ENCODE data around the gene FERMT1. TPM values are rescaled to one million over a fixed set of nuclear protein-coding genes. Genes with fewer than 3 reads are reported as not detected.

The FERMT1 gene
- total and polyA plus RNA-seq, 2 of the 4 experiments (the other 2 are of a cell fraction): 1.8 to 2.3 TPM

DNA sequence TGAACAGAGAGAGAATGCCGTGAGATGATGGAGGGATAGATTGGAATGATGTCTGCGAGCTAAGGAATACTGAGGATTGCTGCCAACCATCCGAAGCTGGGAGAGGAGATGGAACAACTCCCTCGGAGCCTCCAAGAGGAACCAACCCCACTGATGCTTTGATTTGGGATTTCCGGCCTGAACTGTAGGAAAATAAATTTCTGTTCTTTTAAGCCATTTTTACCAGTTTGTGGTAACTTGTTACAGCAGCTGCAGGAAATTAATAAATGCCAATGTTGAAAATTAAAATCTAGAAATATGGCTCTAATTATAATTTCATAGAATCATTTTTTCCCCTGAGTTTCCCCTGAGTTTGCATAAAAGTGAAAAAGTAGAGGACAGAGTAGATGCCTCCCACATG is 83.1 kb downstream of the FERMT1 start:
- H3K23ac ChIP-seq (ENCODE audit: low read depth, low read length): no peak overlapping the region
- H3K4me2 ChIP-seq (ENCODE audit: low read depth, low read length): no peak overlapping the region
- in situ Hi-C loops (cut with MboI; ENCODE audit: low sequenced_read_pairs) (no loop called here), dilution Hi-C loops (cut with HindIII; ENCODE audit: low sequenced_read_pairs, unreplicated experiment) (no loop called here), intact Hi-C loops (cut with micrococcal nuclease) (no loop called here)
- no peak for ATAC-seq (ENCODE audit: low read depth)
- no peak overlapping the region for H2BK15ac ChIP-seq (ENCODE audit: low read depth, low read length)
- no peak overlapping the region for H3K18ac ChIP-seq (ENCODE audit: low read depth, low read length)
- H3K4me3 ChIP-seq (ENCODE audit: insufficient read depth, low read depth, low read length): no peak overlapping the region
- H2AK5ac ChIP-seq (ENCODE audit: low read depth, low read length): no peak overlapping the region
- peaks cover 39% of the 10 kb centered on the region for H3K36me3 ChIP-seq (ENCODE audit: control insufficient read depth, insufficient read depth, low read length)
- H3K9ac ChIP-seq (ENCODE audit: low read depth, low read length): no peak overlapping the region
- no peaks in the 10 kb centered on the region for H4K20me1 ChIP-seq (ENCODE audit: insufficient read depth, low read length)
- no peak overlapping the region for H4K91ac ChIP-seq (ENCODE audit: insufficient read depth, low read depth, low read length)
- H4K5ac ChIP-seq (ENCODE audit: low read depth, low read length): no peak overlapping the region
- H2BK5ac ChIP-seq (ENCODE audit: low read depth, low read length, poor library complexity, severe bottlenecking): no peak overlapping the region
- H2AFZ ChIP-seq (replicated peaks; ENCODE audit: low read length, poor library complexity): no peak overlapping the region
- H2BK120ac ChIP-seq (ENCODE audit: low read depth, low read length): no peak overlapping the region
- CTCF ChIA-PET: interaction anchor here (0.6 kb wide), 1 partner anchor 428 kb away, joined by 3 read pairs; no protein-coding TSS in a partner anchor
- H3K4ac ChIP-seq (ENCODE audit: low read depth, low read length): no peak overlapping the region
- peaks cover under 1% of the 10 kb centered on the region; the same call in 1 of the 2 replicates for H3K4me1 ChIP-seq (ENCODE audit: control insufficient read depth, insufficient read depth, low read length)
- POLR2A ChIA-PET (ENCODE audit: unreplicated experiment): no interaction called here
- H3K27ac ChIP-seq (ENCODE audit: insufficient read depth, low read length): no peak overlapping the region
- H3K9me1 ChIP-seq (ENCODE audit: insufficient read depth, low read length): peaks cover 3% of the 10 kb centered on the region; the same call in 1 of the 2 replicates
- H2BK20ac ChIP-seq (ENCODE audit: low read depth, low read length): no peak overlapping the region
- H3K56ac ChIP-seq (ENCODE audit: extremely low read depth, insufficient read depth, low read length): no peak overlapping the region
- H3K14ac ChIP-seq (replicated peaks; ENCODE audit: low read depth, low read length): no peak overlapping the region
- H3K27me3 ChIP-seq (ENCODE audit: control insufficient read depth, insufficient read depth, low read length): no peaks in the 10 kb centered on the region
- H2AK9ac ChIP-seq (replicated peaks; ENCODE audit: low read depth, low read length, poor library complexity): no peak overlapping the region
- H3K79me1 ChIP-seq (ENCODE audit: low read depth in 1 of 2, low read length in 2 of 2): peaks cover 1 to 3% of the 10 kb centered on the region in 2 experiments; a peak in 3 of 4 replicates
- WGBS, 2 experiments (ENCODE audit: extremely low coverage in 2 of 2, insufficient read length in 1 of 2): no CpG with 5 or more reads among the region's 5 CpGs
- no peak for DNase-seq
- H4K8ac ChIP-seq (ENCODE audit: low read depth in 2 of 2, low read length in 2 of 2): no peak overlapping the region
- no TSS peak for BruUV-seq (replicated peaks)
- TF ChIP-seq FOS (IDR thresholded peaks at IDR 0.05; ENCODE audit: low read depth, low read length) (no peak), CEBPB (IDR thresholded peaks at IDR 0.05; ENCODE audit: low read depth, low read length) (no peak), POLR2A (IDR thresholded peaks at IDR 0.05; ENCODE audit: low read depth, low read length) (no peak), RAD21 (IDR thresholded peaks at IDR 0.05; ENCODE audit: low read length) (no peak)
- H3K9me3 ChIP-seq (ENCODE audit: control insufficient read depth, insufficient read depth, low read length): no peaks in the 10 kb centered on the region
